ENCODE measurements around the gene OR2V2. TPM values are rescaled to one million over a fixed set of nuclear protein-coding genes. Genes with fewer than 3 reads are reported as not detected.

The OR2V2 gene
- total RNA-seq, 4 donors from 2014 or later = not detected

GRCh38 chr5:181142054-181142453 is 5.3 kb upstream of the OR2V2 start:
- no peak overlapping the region for H3K27ac ChIP-seq
- no peak for TF ChIP-seq POLR2A (IDR thresholded peaks at IDR 0.05)
- no peak for TF ChIP-seq CTCF (IDR thresholded peaks at IDR 0.05)
- H3K36me3 ChIP-seq = no peaks in the 10 kb centered on the region
- DNase-seq = no peak
- H3K9me3 ChIP-seq = no peaks in the 10 kb centered on the region
- no peak overlapping the region for H3K4me3 ChIP-seq
- no peaks in the 10 kb centered on the region for H3K27me3 ChIP-seq
- no peaks in the 10 kb centered on the region for H3K4me1 ChIP-seq

GRCh38 chr5:181145133-181145532 is 2.3 kb upstream of the OR2V2 start:
- TF ChIP-seq CTCF (IDR thresholded peaks at IDR 0.05) = no peak
- TF ChIP-seq POLR2A (IDR thresholded peaks at IDR 0.05) = no peak
- Histone ChIP-seq H3K27me3 (no peaks in the 10 kb centered on the region), H3K9me3 (no peaks in the 10 kb centered on the region), H3K27ac (no peak overlapping the region), H3K4me1 (no peaks in the 10 kb centered on the region), H3K36me3 (no peaks in the 10 kb centered on the region), H3K4me3 (no peak overlapping the region)
- DNase-seq = no peak

GRCh38 chr5:181149355-181149754 is 2.0 kb downstream of the OR2V2 start:
- no peak overlapping the region for H3K27ac ChIP-seq

GRCh38 chr5:181149806-181150733 is 2.7 kb downstream of the OR2V2 start:
- H3K9me3 ChIP-seq = no peaks in the 10 kb centered on the region
- H3K4me1 ChIP-seq = no peaks in the 10 kb centered on the region
- DNase-seq = no peak
- H3K4me3 ChIP-seq = no peak overlapping the region
- H3K27me3 ChIP-seq = no peaks in the 10 kb centered on the region
- no peak for TF ChIP-seq POLR2A (IDR thresholded peaks at IDR 0.05)
- no peak for TF ChIP-seq CTCF (IDR thresholded peaks at IDR 0.05)
- H3K36me3 ChIP-seq = no peaks in the 10 kb centered on the region
- no peak overlapping the region for H3K27ac ChIP-seq

More at GRCh38 chr5:181149355-181149754, 2.0 kb downstream of the OR2V2 start:
- Histone ChIP-seq H3K4me3 (no peak overlapping the region), H3K9me3 (no peaks in the 10 kb centered on the region), H3K4me1 (no peaks in the 10 kb centered on the region), H3K27me3 (no peaks in the 10 kb centered on the region), H3K36me3 (no peaks in the 10 kb centered on the region)
- no peak for DNase-seq
- TF ChIP-seq CTCF (IDR thresholded peaks at IDR 0.05) (no peak), POLR2A (IDR thresholded peaks at IDR 0.05) (no peak)

- H3K27me3 ChIP-seq = no peaks in the 10 kb centered on the region
- TF ChIP-seq CTCF (IDR thresholded peaks at IDR 0.05) (no peak), POLR2A (IDR thresholded peaks at IDR 0.05) (no peak)
These were observed 3.8 kb downstream of the OR2V2 start for GRCh38 chr5:181151146-181151545.

More at GRCh38 chr5:181151146-181151545, 3.8 kb downstream of the OR2V2 start:
- no peak overlapping the region for H3K27ac ChIP-seq
- DNase-seq = no peak
- H3K4me3 ChIP-seq = no peak overlapping the region
- H3K4me1 ChIP-seq = no peaks in the 10 kb centered on the region
- no peaks in the 10 kb centered on the region for H3K9me3 ChIP-seq
- H3K36me3 ChIP-seq = no peaks in the 10 kb centered on the region
